CD14-positive monocyte (primary cell): Measurements from ENCODE around the gene KRT86. TPM values are rescaled to one million over a fixed set of nuclear protein-coding genes. Genes with fewer than 3 reads are reported as not detected.

ENCODE experiments used
- DNase-seq, 3 donors: peaks; one replicate each; pipeline ENCODE4 v3.0.0-alpha.2; 2011 to 2022
- H2AFZ ChIP-seq: 2 replicates; pipeline ENCODE4 v1.6.0; 2012; ENCODE audit warnings: mild to moderate bottlenecking, low read depth, low read length, inconsistent platforms; ENCODE audit not compliant: insufficient read depth, poor library complexity, severe bottlenecking
- H3K27ac ChIP-seq, 2 donors: 1 replicate in 1 of 2; 2 replicates in 1 of 2; pipeline ENCODE4 v1.5.1; 2012 to 2013; ENCODE audit warnings: low read length in 2 of 2, control low read depth in 1 of 2, inconsistent platforms in 1 of 2, low read depth in 1 of 2, mild to moderate bottlenecking in 1 of 2
- H3K27me3 ChIP-seq, 2 donors: one replicate each; pipeline versions ENCODE4 v1.6.0 to v1.6.1; 2011 to 2013; ENCODE audit warnings: low read length in 2 of 2; ENCODE audit not compliant: control insufficient read depth in 2 of 2, insufficient read depth in 2 of 2
- H3K36me3 ChIP-seq, 2 donors: replicated peaks in 1 of 2; 1 replicate in 1 of 2; 2 replicates in 1 of 2; pipeline versions ENCODE4 v1.5.1 to v1.6.1; 2012 to 2013; ENCODE audit warnings: low read length in 2 of 2, control low read depth in 1 of 2, inconsistent platforms in 1 of 2, mild to moderate bottlenecking in 1 of 2; ENCODE audit not compliant: insufficient read depth in 2 of 2, control insufficient read depth in 1 of 2
- H3K4me1 ChIP-seq, 2 donors: 1 replicate in 1 of 2; 2 replicates in 1 of 2; pipeline versions ENCODE4 v1.5.1 to v1.6.1; 2012 to 2013; ENCODE audit warnings: low read length in 2 of 2, control low read depth in 1 of 2, inconsistent platforms in 1 of 2, mild to moderate bottlenecking in 1 of 2, moderate library complexity in 1 of 2; ENCODE audit not compliant: insufficient read depth in 2 of 2, control insufficient read depth in 1 of 2
- H3K4me2 ChIP-seq: replicated peaks from 2 replicates; pipeline ENCODE3; 2012; ENCODE audit warnings: low read length, moderate library complexity, mild to moderate bottlenecking; ENCODE audit not compliant: poor library complexity, severe bottlenecking; ENCODE audit errors: extremely low read depth
- H3K4me3 ChIP-seq, 3 experiments: fragments of 200-600 bp in 1 of 3; sonication (generic) in 1 of 3; replicated peaks in 1 of 3; 1 replicate in 2 of 3; 2 replicates in 1 of 3; pipeline ENCODE4 v1.5.1; 2011 to 2013; ENCODE audit warnings: low read length in 3 of 3, mild to moderate bottlenecking in 3 of 3, control low read depth in 2 of 3, low read depth in 2 of 3, inconsistent platforms in 1 of 3, moderate library complexity in 1 of 3
- H3K79me2 ChIP-seq: 2 replicates; pipeline ENCODE4 v1.6.0; 2012; ENCODE audit warnings: mild to moderate bottlenecking, control low read depth, inconsistent platforms, low read length, moderate library complexity; ENCODE audit not compliant: insufficient read depth
- H3K9ac ChIP-seq: 2 replicates; pipeline ENCODE4 v1.6.0; 2017; ENCODE audit warnings: low read length, mild to moderate bottlenecking; ENCODE audit not compliant: insufficient read depth, poor library complexity, severe bottlenecking
- H3K9me3 ChIP-seq, 2 donors: replicated peaks in 1 of 2; 1 replicate in 1 of 2; 2 replicates in 1 of 2; pipeline versions ENCODE4 v1.5.1 to v1.6.1; 2012 to 2013; ENCODE audit warnings: low read length in 2 of 2, control low read depth in 1 of 2; ENCODE audit not compliant: control insufficient read depth in 1 of 2, insufficient read depth in 1 of 2
- H4K20me1 ChIP-seq: 2 replicates; pipeline ENCODE4 v1.6.0; 2012; ENCODE audit warnings: mild to moderate bottlenecking, low read length, control low read depth, moderate library complexity; ENCODE audit not compliant: insufficient read depth
- H3K27ac Mint-ChIP-seq, 7 donors: one replicate each; pipeline ENCODE4 v1.8.0; 2020; ENCODE audit warnings: mild to moderate bottlenecking in 7 of 7, mixed read lengths in 7 of 7, moderate library complexity in 6 of 7, inconsistent platforms in 2 of 7
- H3K27me3 Mint-ChIP-seq, 3 donors: one replicate each; pipeline ENCODE4 v1.8.0; 2021 to 2022; ENCODE audit warnings: low read depth in 3 of 3, mild to moderate bottlenecking in 3 of 3, mixed read lengths in 3 of 3, moderate library complexity in 3 of 3, inconsistent platforms in 1 of 3
- H3K36me3 Mint-ChIP-seq, 2 donors: one replicate each; pipeline ENCODE4 v1.8.0; 2020; ENCODE audit warnings: mixed read lengths in 2 of 2, inconsistent platforms in 1 of 2, mild to moderate bottlenecking in 1 of 2
- H3K4me1 Mint-ChIP-seq: one replicate; pipeline ENCODE4 v1.8.0; 2020; ENCODE audit warnings: mild to moderate bottlenecking, mixed read lengths
- H3K4me3 Mint-ChIP-seq, 2 donors: one replicate each; pipeline ENCODE4 v1.8.0; 2020; ENCODE audit warnings: mild to moderate bottlenecking in 2 of 2, mixed read lengths in 2 of 2, moderate library complexity in 1 of 2
- H3K9me3 Mint-ChIP-seq, 7 donors: one replicate each; pipeline ENCODE4 v1.8.0; 2020 to 2022; ENCODE audit warnings: mixed read lengths in 7 of 7, mild to moderate bottlenecking in 6 of 7, moderate library complexity in 6 of 7, inconsistent platforms in 2 of 7
- WGBS: methylation state at CpG from one replicate; pipeline ENCODE4 v1.1.5; 2013; ENCODE audit warnings: missing lambda C conversion rate; ENCODE audit not compliant: insufficient coverage; 5-methylcytosine and 5-hydroxymethylcytosine counted together
- intact Hi-C, 2 donors: fragments of 100-400 bp; cut with micrococcal nuclease; formaldehyde crosslinking; loops; one replicate each; pipeline versions ENCODE4 v1.15.0 to v1.15.1; 2023
- polyA plus RNA-seq, 3 donors: library from polyadenylated mRNA; depleted of rRNA in 1 of 3; unstranded in 2 of 3; stranded (reverse) in 1 of 3; fragments of 300-500 nt in 2 of 3; fragments of >200 nt in 1 of 3; fragmentation: Illumina TruSeq in 2 of 3; gene quantifications; 1 replicate in 2 of 3; 2 replicates in 1 of 3; pipeline ENCODE4 v1.2.3, GENCODE V29; 2012 to 2021
- TF ChIP-seq, protein P1 (sequence below): fragments of 200-600 bp; IDR thresholded peaks from one replicate; pipeline ENCODE4 v1.8.0; 2022; ENCODE audit warnings: antibody characterized with exemption, mild to moderate bottlenecking

Gene KRT86
- polyA plus RNA-seq, 3 donors: not detected

DNA sequence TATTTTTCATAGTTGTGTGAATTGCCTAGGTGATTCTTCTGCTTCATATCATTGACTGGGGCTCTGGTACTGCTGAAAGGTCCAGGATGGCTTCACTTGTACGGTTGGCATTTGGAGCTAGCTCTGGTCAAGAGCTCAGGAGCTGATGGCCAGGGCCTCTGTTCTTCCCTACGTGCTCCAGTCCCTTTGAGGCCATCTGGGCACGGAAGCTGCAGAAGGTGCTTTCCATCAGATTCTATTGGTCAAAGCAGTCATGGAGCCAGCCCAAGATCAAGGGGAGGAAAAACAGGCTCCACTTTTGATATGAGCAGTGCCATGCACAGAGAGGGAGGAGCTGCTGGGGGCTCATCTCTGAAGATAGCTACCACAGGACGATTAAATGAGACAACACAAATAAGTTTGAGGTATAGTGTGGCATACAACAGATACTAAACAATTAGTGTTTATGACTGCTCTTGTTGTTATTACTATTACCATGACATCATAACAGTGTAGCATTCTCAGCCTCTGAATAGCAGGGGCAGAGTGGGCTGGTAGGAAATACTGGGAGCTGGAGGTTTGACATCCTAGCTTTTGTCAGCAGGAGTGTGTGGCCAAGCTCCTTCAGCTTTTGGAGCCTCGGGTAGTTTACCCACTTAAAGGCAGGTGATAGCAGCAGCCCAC lies 36.3 kb downstream of the KRT86 start:
- no peak for DNase-seq
- peaks cover 9% of the 10 kb centered on the region for H3K4me1 Mint-ChIP-seq
- H3K27ac ChIP-seq: no peak overlapping the region
- H4K20me1 ChIP-seq: no peaks in the 10 kb centered on the region
- peaks cover 0 to 5% of the 10 kb centered on the region in 2 donors for H3K9me3 ChIP-seq
- intact Hi-C loops: no loop called here
- peaks cover 42 to 69% of the 10 kb centered on the region in 2 donors for H3K27me3 ChIP-seq
- no peaks in the 10 kb centered on the region for H3K36me3 Mint-ChIP-seq
- H3K4me1 ChIP-seq: peaks cover 6 to 9% of the 10 kb centered on the region in 2 donors
- H3K27ac Mint-ChIP-seq: no peak overlapping the region
- H2AFZ ChIP-seq: no peak overlapping the region
- peaks cover 0 to 5% (median 0%) of the 10 kb centered on the region in 7 donors for H3K9me3 Mint-ChIP-seq
- TF ChIP-seq, protein P1, sequence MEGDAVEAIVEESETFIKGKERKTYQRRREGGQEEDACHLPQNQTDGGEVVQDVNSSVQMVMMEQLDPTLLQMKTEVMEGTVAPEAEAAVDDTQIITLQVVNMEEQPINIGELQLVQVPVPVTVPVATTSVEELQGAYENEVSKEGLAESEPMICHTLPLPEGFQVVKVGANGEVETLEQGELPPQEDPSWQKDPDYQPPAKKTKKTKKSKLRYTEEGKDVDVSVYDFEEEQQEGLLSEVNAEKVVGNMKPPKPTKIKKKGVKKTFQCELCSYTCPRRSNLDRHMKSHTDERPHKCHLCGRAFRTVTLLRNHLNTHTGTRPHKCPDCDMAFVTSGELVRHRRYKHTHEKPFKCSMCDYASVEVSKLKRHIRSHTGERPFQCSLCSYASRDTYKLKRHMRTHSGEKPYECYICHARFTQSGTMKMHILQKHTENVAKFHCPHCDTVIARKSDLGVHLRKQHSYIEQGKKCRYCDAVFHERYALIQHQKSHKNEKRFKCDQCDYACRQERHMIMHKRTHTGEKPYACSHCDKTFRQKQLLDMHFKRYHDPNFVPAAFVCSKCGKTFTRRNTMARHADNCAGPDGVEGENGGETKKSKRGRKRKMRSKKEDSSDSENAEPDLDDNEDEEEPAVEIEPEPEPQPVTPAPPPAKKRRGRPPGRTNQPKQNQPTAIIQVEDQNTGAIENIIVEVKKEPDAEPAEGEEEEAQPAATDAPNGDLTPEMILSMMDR: no peak
- H3K79me2 ChIP-seq: no peaks in the 10 kb centered on the region
- H3K36me3 ChIP-seq: no peaks in the 10 kb centered on the region
- no peak overlapping the region for H3K4me2 ChIP-seq
- H3K4me3 ChIP-seq: no peak overlapping the region
- H3K9ac ChIP-seq: no peak overlapping the region
- no peak overlapping the region for H3K4me3 Mint-ChIP-seq
- 91% methylated on average over 3 of the region's 5 CpGs for WGBS
- peaks cover 67 to 80% (median 68%) of the 10 kb centered on the region in 3 donors for H3K27me3 Mint-ChIP-seq

DNA sequence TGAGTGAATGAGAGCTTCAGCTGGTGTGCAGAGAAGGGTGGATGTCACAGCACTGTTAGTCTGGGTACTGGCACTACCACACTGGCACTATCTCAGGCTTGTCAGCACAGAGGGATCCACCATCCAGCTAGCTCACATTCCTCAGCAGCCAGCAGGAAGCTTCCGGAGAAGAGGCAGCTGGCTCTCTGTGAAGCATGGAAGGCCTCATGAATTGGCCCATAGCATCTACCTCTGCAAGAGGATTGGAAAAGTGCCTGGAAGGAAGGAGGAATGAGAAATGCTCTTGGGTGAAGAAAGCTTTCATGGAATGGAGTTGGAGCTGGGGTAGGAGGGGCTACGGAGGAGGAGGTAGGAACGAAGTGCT lies 36.8 kb downstream of the KRT86 start:
- Mint-ChIP-seq H3K36me3 (no peaks in the 10 kb centered on the region), H3K4me1 (peaks cover 9% of the 10 kb centered on the region), H3K27ac (no peak overlapping the region), H3K4me3 (no peak overlapping the region), H3K27me3 (peaks cover 62 to 75% (median 64%) of the 10 kb centered on the region in 3 donors), H3K9me3 (peaks cover 0 to 5% (median 0%) of the 10 kb centered on the region in 7 donors)
- H3K4me3 ChIP-seq: no peak overlapping the region
- H3K4me2 ChIP-seq: no peak overlapping the region
- H2AFZ ChIP-seq: no peak overlapping the region
- H3K27ac ChIP-seq: no peak overlapping the region
- H3K36me3 ChIP-seq: no peaks in the 10 kb centered on the region
- no peak for DNase-seq
- no peaks in the 10 kb centered on the region for H4K20me1 ChIP-seq
- 100% methylated on average over 1 of the region's 3 CpGs for WGBS
- peaks cover 41 to 64% of the 10 kb centered on the region in 2 donors for H3K27me3 ChIP-seq
- no peaks in the 10 kb centered on the region for H3K79me2 ChIP-seq
- intact Hi-C loops: no loop called here
- no peak overlapping the region for H3K9ac ChIP-seq
- H3K4me1 ChIP-seq: peaks cover 6 to 9% of the 10 kb centered on the region in 2 donors
- TF ChIP-seq, protein P1: no peak
- peaks cover 0 to 5% of the 10 kb centered on the region in 2 donors for H3K9me3 ChIP-seq
